Posterior vena cava (tissue), 2 donors: Measurements from ENCODE around the gene ATP1A2. TPM values are rescaled to one million over a fixed set of nuclear protein-coding genes. Genes with fewer than 3 reads are reported as not detected.
A peak's percentile ranks its signal among the peaks of the same experiment; 100 is the strongest.
"Not testable (repeated sequence)": the region's sequence is repeated elsewhere in the genome, so short reads cannot be mapped to it uniquely, and the experiment has no call there.

ENCODE experiments used
- DNase-seq: peaks from one replicate; pipeline ENCODE4 v3.0.0-alpha.2; 2020; ENCODE audit warnings: low spot score
- intact Hi-C, 2 donors: fragments of 100-400 bp; cut with DNase I; formaldehyde crosslinking; loops; one replicate each; pipeline versions ENCODE4 v1.14.1 to v1.14.2; 2022 to 2023
- total RNA-seq, 2 donors: library from RNA; stranded (reverse); fragmentation: NEBNext Ultra II Directional; extraction: Animal tissue kit (Norgen Biotek cat#: 25700); gene quantifications; one replicate each; pipeline ENCODE4 v1.2.1, GENCODE V29; 2021
- donor health status: DM: yes; HTN: yes; CAD: no.
- donor health status: DM: yes; HTN: yes; CAD: no.

The ATP1A2 gene
- total RNA-seq, 2 donors from 2014 or later: 4.1 to 10.8 TPM

- DNase-seq: peak; percentile 97
- intact Hi-C loops: no loop called here
Observed at GRCh38 chr1:160097911-160098851, 17.4 kb upstream of the ATP1A2 start, which contains the start of gene IGSF8. Gene IGSF8 (minus strand): TSS chr1:160098619. CDS start chr1:160098472, 147 bp downstream.

GRCh38 chr1:160098852-160099561, 16.6 kb upstream of the ATP1A2 start:
- intact Hi-C loops: no loop called here
- peak; percentile 99 for DNase-seq

- intact Hi-C loops: loop anchor here (10.0 kb wide), 3 partner anchors 95 to 155 kb away; partner anchors contain the start of gene CASQ1 (in 2 of the 2)
- no peak for DNase-seq
Observed at GRCh38 chr1:160099716-160100375, 15.7 kb upstream of the ATP1A2 start.

DNA sequence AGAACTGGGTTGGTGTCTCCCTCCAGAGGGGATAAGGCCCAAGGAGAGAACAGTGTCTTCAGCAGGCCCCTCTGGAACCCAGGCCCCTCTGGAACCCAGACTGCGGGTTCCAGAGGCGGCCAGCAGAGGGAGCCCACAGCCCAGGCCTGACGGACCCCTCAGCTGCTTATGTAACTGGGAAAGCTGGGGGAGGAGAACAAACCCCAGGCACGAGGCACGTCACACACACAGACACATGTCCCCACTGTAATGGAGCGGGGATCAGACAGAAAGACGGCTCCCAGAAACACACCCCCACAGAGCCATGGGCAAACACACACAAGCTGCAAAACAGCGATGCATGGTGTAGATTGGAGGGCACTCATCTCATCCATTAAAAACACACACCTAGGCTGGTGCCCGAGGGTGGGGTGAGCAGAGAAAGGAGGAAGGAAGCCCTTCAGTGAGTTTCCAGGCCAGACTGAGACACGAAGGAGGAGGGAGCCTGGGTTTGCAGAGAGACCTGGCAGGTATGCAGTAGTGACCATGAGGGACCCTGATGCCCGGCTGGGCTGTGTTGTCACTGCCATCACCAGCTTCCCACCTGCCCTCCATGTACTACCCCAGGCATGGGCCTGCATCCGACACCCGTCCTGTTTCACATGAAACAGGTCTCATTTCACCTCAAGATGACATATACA, 14.4 kb upstream of the ATP1A2 start:
- peak; percentile 92 for DNase-seq
- intact Hi-C loops: loop anchor here (10.0 kb wide), 3 partner anchors 94 to 154 kb away; partner anchors contain the start of gene CASQ1 (in 2 of the 2)

DNA sequence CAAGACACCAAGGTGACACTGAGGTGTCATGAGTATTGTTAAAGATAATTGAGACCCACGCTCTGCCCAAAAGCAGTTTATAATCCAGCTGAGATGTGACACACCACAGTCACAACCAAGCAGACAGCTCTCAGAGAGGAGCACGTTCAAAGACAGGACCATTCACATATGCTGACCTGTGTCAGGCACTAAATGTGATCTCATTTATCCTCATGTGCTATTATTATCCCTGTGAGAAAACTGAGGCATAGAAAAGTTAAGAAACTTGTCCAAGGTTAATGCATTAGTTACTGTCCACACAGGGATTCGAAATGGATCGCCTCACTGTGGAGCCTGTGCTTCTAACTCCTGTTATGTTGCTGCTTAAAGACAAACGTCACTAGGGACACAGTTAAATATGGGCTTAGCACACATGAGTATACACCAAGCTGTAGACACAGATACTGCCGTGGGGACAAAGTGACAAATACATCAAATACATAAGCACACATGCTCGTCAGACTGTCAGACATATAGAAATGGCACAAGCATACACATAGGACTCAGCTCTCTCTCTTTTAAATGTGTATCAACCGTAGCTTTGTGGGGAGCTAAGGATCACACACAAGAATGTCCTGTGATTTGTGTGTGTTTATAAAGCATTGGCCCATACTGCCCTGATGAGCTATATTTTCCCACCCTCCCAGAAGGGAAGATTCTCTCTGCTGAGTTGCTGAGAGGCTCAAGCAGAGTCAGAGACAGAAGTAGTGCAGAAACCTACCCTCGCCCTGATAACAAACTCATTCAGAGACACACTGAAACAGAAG, 13.6 kb upstream of the ATP1A2 start:
- intact Hi-C loops: loop anchor here (10.0 kb wide), 3 partner anchors 93 to 153 kb away; partner anchors contain the start of gene CASQ1 (in 2 of the 2)
- no peak for DNase-seq

GRCh38 chr1:160103658-160104408, 11.7 kb upstream of the ATP1A2 start:
- no peak for DNase-seq
- intact Hi-C loops: loop anchor here (10.0 kb wide), 3 partner anchors 91 to 151 kb away; partner anchors contain the start of gene CASQ1 (in 2 of the 2)

- intact Hi-C loops: loop anchor here (10.0 kb wide), 3 partner anchors 90 to 150 kb away; partner anchors contain the start of gene CASQ1 (in 2 of the 2)
- no peak for DNase-seq
Observed at GRCh38 chr1:160104486-160104885, 11.1 kb upstream of the ATP1A2 start.

DNA sequence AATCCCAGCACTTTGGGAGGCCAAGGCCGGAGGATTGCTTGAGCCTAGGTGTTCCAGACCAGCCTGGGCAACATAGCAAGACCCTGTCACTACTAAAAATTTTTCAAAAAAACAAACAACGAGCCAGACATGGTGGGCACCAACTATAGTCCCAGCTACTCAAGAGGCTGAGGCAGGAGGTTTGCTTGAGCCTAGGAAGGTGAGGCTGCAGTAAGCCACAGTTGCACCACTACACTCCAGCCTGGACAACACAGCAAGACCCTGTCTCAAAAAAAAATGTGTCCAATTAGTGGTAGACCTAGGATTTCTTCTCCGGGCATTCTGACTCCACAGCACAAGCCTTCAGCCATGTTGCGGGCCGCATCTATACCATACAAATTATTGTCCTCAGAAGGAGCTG, 10.4 kb upstream of the ATP1A2 start:
- no peak for DNase-seq
- intact Hi-C loops: loop anchor here (10.0 kb wide), 3 partner anchors 90 to 150 kb away; partner anchors contain the start of gene CASQ1 (in 2 of the 2)

DNA sequence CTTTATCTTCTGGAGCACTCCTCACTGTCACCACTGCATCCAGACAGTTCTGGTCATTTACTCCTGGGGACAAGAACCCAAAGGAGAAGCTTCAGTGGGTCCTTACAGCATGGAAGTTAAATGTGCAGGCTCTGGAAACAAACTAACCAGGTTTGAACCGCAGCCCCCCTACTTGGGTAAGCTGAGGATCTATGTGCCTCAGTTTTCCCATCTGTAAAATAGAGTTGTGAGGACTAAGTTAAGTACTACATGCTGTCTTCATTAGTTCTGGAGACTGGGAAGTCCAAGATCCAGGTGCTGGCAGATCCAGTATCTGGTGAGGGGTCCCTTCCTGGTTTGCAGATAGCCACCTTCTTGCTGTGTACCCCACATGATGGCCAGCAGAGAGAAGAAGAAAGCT, 8.0 kb upstream of the ATP1A2 start:
- intact Hi-C loops: loop anchor here (10.0 kb wide), 3 partner anchors 87 to 147 kb away; partner anchors contain the start of gene CASQ1 (in 2 of the 2)
- no peak for DNase-seq

GRCh38 chr1:160108888-160109662, 6.5 kb upstream of the ATP1A2 start:
- intact Hi-C loops: loop anchor here (10.0 kb wide), 3 partner anchors 86 to 146 kb away; partner anchors contain the start of gene CASQ1 (in 2 of the 2)

DNA sequence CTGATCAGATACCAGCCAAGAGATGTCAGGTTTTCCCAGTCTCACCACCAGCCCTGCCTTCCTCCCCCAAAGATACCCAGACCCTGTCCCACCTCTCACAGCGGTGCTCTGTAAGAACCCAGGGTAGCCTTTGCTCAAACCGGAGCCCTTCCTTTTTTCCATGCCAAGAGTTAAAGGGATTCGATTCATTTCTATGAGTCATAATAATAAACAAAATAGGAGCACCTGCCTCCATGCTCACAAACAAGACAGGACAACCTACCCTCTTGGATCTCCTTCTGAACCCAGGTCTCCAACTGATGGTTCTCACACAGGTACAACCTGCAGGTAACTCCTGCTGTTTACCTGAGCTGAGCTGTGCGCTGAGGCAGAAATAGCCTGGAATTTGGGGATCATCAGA, 5.9 kb upstream of the ATP1A2 start:
- DNase-seq: no peak
- intact Hi-C loops: loop anchor here (10.0 kb wide), 3 partner anchors 85 to 145 kb away; partner anchors contain the start of gene CASQ1 (in 2 of the 2)

More at GRCh38 chr1:160108888-160109662, 6.5 kb upstream of the ATP1A2 start:
- no peak for DNase-seq

DNA sequence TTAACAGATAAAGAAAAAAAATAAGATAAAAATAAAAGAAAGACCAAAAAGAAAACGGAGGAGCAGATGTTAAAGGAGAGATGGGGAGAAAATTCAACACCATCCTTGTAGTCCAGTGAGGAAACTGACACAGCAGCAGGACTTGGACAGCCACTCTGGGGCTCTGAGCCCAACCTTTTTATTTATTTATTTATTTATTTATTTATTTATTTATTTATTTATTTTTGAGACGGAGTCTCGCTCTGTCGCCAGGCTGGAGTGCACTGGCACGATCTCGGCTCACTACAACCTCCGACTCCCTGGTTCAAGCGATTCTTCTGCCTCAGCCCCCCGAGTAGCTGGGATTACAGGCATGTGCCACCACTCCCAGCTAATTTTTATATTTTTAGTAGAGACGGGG, 4.1 kb upstream of the ATP1A2 start:
- intact Hi-C loops, DNase-seq: not testable (repeated sequence)

- intact Hi-C loops: no loop called here
- no peak for DNase-seq
Observed at GRCh38 chr1:160112357-160112756, 3.2 kb upstream of the ATP1A2 start.

GRCh38 chr1:160113407-160113806, 2.2 kb upstream of the ATP1A2 start:
- no peak for DNase-seq
- intact Hi-C loops: no loop called here

DNA sequence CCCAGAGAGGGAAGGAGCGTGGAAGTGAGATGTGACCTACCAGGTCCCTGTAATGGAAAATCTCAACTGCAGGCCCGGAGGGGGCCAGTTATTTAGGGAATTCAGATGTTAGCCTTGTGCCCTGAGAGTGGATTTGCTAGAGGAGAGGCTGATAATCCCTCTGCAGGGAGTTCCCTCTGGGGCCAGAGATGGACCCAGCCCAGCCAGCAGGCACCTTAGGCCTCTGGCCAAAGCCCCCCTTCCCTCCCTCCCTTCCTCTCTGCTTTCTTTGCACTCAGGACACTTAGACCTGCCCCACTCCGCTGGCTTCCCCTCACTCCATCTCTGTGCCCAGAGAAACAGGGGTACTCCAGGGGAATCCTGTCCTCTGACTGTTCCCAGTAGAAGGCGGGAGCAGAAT, 1.5 kb upstream of the ATP1A2 start:
- intact Hi-C loops: no loop called here
- DNase-seq: no peak
